Measurements from ENCODE around the gene PUM2. TPM values are rescaled to one million over a fixed set of nuclear protein-coding genes. Genes with fewer than 3 reads are reported as not detected.
A peak's percentile ranks its signal among the peaks of the same experiment; 100 is the strongest.

Gene PUM2
- total and polyA plus RNA-seq, 2 of the 13 experiments (the other 11 are each of a cell fraction or from before 2014, with no cell fraction given): 69.6 to 69.8 TPM

DNA sequence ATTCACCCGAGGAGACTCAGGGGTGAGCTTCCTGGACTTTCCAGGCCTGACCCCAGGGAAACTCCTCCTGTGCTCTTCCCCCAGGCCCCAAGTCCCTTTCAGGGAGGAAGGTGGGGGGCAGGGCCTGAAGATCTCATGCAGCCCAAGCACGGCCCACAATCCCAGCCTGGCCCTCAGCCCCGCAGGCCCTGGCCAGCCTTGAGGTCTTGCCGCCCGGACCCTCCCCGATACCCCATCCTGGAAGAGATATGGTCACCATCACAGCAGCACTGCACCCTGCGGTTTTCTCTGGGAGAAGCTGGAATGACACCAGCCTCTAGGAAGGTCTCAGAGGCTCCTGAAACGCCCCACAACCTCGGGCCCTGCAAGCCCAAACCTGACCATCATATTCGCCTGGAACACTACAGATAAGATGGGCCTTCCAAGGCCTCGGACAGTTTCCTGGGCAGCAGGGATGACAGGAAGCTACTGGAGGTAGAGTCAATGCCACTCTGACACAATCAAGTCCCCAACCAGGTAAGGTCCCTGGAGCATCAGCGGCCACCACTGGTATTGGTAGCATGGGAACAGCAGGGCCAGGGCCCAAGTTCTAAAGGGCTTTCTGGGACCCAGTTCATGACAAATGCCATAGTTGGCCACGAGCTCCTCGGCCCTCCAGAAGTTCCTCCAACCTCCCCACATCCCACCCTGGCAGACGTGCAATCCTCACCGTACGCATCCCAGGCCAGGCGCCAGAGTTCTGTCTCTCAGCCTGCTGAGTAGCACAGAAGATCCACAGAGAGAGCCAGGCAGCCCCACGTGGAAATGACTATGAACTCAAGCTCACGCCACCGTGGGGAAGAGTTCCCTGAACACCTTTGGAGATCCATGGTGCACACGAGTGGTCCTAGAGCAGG, 134.3 kb downstream of the PUM2 start (continued):
- TF ChIP-seq, protein P1, sequence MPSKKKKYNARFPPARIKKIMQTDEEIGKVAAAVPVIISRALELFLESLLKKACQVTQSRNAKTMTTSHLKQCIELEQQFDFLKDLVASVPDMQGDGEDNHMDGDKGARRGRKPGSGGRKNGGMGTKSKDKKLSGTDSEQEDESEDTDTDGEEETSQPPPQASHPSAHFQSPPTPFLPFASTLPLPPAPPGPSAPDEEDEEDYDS (CRISPR knock-in tag; IDR thresholded peaks at IDR 0.05): no peak
- no peak for TF ChIP-seq ZNF382 (CRISPR knock-in tag; IDR thresholded peaks at IDR 0.05; ENCODE audit: borderline replicate concordance)
- TF ChIP-seq NRL (CRISPR knock-in tag; IDR thresholded peaks at IDR 0.05; ENCODE audit: borderline replicate concordance): 0 out of 2 replicates have a peak, but pooled peaks have one; percentile 34
- no peak for TF ChIP-seq SALL1 (CRISPR knock-in tag; IDR thresholded peaks at IDR 0.05)
- TF ChIP-seq FIP1L1 (IDR thresholded peaks at IDR 0.05; ENCODE audit: borderline replicate concordance, insufficient read depth, low read depth, low read length): 0 out of 2 replicates have a peak, but pooled peaks have one; percentile 31
- TF ChIP-seq, protein P2, sequence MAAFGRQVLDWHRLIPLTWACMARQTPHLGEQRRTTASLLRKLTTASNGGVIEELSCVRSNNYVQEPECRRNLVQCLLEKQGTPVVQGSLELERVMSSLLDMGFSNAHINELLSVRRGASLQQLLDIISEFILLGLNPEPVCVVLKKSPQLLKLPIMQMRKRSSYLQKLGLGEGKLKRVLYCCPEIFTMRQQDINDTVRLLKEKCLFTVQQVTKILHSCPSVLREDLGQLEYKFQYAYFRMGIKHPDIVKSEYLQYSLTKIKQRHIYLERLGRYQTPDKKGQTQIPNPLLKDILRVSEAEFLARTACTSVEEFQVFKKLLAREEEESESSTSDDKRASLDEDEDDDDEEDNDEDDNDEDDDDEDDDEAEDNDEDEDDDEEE (CRISPR knock-in tag; IDR thresholded peaks at IDR 0.05): no peak
- TF ChIP-seq ZNF776 (CRISPR knock-in tag; IDR thresholded peaks at IDR 0.05): 0 out of 2 replicates have a peak, but pooled peaks have one; percentile 3
- TF ChIP-seq, protein P3, sequence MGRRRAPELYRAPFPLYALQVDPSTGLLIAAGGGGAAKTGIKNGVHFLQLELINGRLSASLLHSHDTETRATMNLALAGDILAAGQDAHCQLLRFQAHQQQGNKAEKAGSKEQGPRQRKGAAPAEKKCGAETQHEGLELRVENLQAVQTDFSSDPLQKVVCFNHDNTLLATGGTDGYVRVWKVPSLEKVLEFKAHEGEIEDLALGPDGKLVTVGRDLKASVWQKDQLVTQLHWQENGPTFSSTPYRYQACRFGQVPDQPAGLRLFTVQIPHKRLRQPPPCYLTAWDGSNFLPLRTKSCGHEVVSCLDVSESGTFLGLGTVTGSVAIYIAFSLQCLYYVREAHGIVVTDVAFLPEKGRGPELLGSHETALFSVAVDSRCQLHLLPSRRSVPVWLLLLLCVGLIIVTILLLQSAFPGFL (CRISPR knock-in tag; IDR thresholded peaks at IDR 0.05): 0 out of 2 replicates have a peak, but pooled peaks have one; percentile 11
- 0 out of 2 replicates have a peak, but pooled peaks have one; percentile 22 for TF ChIP-seq BORCS8-MEF2B (CRISPR knock-in tag; IDR thresholded peaks at IDR 0.05)
- no peak for TF ChIP-seq NFE2 (CRISPR knock-in tag; IDR thresholded peaks at IDR 0.05)
- TF ChIP-seq HNRNPL (IDR thresholded peaks at IDR 0.05; ENCODE audit: low read depth, low read length): 0 out of 2 replicates have a peak, but pooled peaks have one; percentile 4
- TF ChIP-seq, protein P4, sequence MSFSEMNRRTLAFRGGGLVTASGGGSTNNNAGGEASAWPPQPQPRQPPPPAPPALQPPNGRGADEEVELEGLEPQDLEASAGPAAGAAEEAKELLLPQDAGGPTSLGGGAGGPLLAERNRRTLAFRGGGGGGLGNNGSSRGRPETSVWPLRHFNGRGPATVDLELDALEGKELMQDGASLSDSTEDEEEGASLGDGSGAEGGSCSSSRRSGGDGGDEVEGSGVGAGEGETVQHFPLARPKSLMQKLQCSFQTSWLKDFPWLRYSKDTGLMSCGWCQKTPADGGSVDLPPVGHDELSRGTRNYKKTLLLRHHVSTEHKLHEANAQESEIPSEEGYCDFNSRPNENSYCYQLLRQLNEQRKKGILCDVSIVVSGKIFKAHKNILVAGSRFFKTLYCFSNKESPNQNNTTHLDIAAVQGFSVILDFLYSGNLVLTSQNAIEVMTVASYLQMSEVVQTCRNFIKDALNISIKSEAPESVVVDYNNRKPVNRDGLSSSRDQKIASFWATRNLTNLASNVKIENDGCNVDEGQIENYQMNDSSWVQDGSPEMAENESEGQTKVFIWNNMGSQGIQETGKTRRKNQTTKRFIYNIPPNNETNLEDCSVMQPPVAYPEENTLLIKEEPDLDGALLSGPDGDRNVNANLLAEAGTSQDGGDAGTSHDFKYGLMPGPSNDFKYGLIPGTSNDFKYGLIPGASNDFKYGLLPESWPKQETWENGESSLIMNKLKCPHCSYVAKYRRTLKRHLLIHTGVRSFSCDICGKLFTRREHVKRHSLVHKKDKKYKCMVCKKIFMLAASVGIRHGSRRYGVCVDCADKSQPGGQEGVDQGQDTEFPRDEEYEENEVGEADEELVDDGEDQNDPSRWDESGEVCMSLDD (CRISPR knock-in tag; IDR thresholded peaks at IDR 0.05; ENCODE audit: borderline replicate concordance): peak; percentile 27; the same call in 1 of the 2 replicates
- TF ChIP-seq, protein P5, sequence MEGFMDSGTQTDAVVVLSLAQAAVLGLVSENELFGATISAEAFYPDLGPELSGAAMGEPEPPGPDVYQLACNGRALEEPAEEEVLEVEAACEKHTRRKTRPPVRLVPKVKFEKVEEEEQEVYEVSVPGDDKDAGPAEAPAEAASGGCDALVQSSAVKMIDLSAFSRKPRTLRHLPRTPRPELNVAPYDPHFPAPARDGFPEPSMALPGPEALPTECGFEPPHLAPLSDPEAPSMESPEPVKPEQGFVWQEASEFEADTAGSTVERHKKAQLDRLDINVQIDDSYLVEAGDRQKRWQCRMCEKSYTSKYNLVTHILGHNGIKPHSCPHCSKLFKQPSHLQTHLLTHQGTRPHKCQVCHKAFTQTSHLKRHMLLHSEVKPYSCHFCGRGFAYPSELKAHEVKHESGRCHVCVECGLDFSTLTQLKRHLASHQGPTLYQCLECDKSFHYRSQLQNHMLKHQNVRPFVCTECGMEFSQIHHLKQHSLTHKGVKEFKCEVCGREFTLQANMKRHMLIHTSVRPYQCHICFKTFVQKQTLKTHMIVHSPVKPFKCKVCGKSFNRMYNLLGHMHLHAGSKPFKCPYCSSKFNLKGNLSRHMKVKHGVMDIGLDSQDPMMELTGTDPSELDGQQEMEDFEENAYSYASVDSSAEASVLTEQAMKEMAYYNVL (CRISPR knock-in tag; IDR thresholded peaks at IDR 0.05; ENCODE audit: borderline replicate concordance): peak; percentile 32; the same call in 1 of the 2 replicates
- TF ChIP-seq HOXA7 (CRISPR knock-in tag; IDR thresholded peaks at IDR 0.05): 0 out of 2 replicates have a peak, but pooled peaks have one; percentile 48
- no peak for TF ChIP-seq HHEX (CRISPR knock-in tag; IDR thresholded peaks at IDR 0.05)
- TF ChIP-seq, protein P6, sequence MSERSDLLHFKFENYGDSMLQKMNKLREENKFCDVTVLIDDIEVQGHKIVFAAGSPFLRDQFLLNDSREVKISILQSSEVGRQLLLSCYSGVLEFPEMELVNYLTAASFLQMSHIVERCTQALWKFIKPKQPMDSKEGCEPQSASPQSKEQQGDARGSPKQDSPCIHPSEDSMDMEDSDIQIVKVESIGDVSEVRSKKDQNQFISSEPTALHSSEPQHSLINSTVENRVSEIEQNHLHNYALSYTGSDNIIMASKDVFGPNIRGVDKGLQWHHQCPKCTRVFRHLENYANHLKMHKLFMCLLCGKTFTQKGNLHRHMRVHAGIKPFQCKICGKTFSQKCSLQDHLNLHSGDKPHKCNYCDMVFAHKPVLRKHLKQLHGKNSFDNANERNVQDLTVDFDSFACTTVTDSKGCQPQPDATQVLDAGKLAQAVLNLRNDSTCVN (CRISPR knock-in tag; IDR thresholded peaks at IDR 0.05; ENCODE audit: borderline replicate concordance): no peak
- peak; percentile 49; the same call in 1 of the 2 replicates for TF ChIP-seq ZNF891 (CRISPR knock-in tag; IDR thresholded peaks at IDR 0.05)
- 0 out of 2 replicates have a peak, but pooled peaks have one; percentile 19 for TF ChIP-seq KDM2A (CRISPR knock-in tag; IDR thresholded peaks at IDR 0.05; ENCODE audit: borderline replicate concordance, low read depth)
